ENCODE results near the gene PSMB7.

PSMB7 gene

GRCh38 chr9:124384846-124385245 is 30.4 kb downstream of the PSMB7 start:
- no peak for DNase-seq

- no peak for DNase-seq
These were observed 31.0 kb downstream of the PSMB7 start for GRCh38 chr9:124384210-124384609.

- DNase-seq: no peak
These were observed 33.9 kb downstream of the PSMB7 start for GRCh38 chr9:124381170-124381945.

- DNase-seq: no peak
These were observed 37.5 kb downstream of the PSMB7 start for GRCh38 chr9:124377551-124378406.

GRCh38 chr9:124376329-124376728 is 38.9 kb downstream of the PSMB7 start:
- no peak for DNase-seq

GRCh38 chr9:124375726-124376125 is 39.5 kb downstream of the PSMB7 start:
- no peak for DNase-seq

- no peak for DNase-seq
These were observed 41.4 kb downstream of the PSMB7 start for GRCh38 chr9:124373851-124374250.

- DNase-seq: no peak
These were observed 41.9 kb downstream of the PSMB7 start for GRCh38 chr9:124373386-124373785.

- DNase-seq: no peak
These were observed 43.2 kb downstream of the PSMB7 start for GRCh38 chr9:124372038-124372437.

- DNase-seq: no peak
These were observed 44.2 kb downstream of the PSMB7 start for GRCh38 chr9:124370896-124371582.

- DNase-seq: no peak
These were observed 45.9 kb downstream of the PSMB7 start for GRCh38 chr9:124369231-124369797.

GRCh38 chr9:124368692-124369091 is 46.5 kb downstream of the PSMB7 start:
- no peak for DNase-seq

GRCh38 chr9:124366476-124367220 is 48.6 kb downstream of the PSMB7 start:
- no peak for DNase-seq

- DNase-seq: no peak
These were observed 50.2 kb downstream of the PSMB7 start for GRCh38 chr9:124365036-124365435.

GRCh38 chr9:124364141-124364540 is 51.1 kb downstream of the PSMB7 start:
- no peak for DNase-seq

GRCh38 chr9:124363326-124364096 is 51.7 kb downstream of the PSMB7 start:
- DNase-seq: no peak

- DNase-seq: no peak
These were observed 54.1 kb downstream of the PSMB7 start for GRCh38 chr9:124361128-124361527.

- no peak for DNase-seq
These were observed 55.2 kb downstream of the PSMB7 start for GRCh38 chr9:124359855-124360678.

- no peak for DNase-seq
These were observed 55.8 kb downstream of the PSMB7 start for GRCh38 chr9:124359426-124359825.
